Mucosa of descending colon (tissue), 3 donors: ENCODE results near the gene CNDP2. TPM values are rescaled to one million over a fixed set of nuclear protein-coding genes. Genes with fewer than 3 reads are reported as not detected.
A peak's percentile ranks its signal among the peaks of the same experiment; 100 is the strongest.
"Not testable (repeated sequence)": the region's sequence is repeated elsewhere in the genome, so short reads cannot be mapped to it uniquely, and the experiment has no call there.

Experiments
- ATAC-seq: fragments of 200-7000 bp; cut with Tn5 transposase; one replicate; pipeline ENCODE4 v1.9.1; 2020; ENCODE audit warnings: mild to moderate bottlenecking, moderate library complexity
- DNase-seq, 3 donors: peaks; one replicate each; pipeline ENCODE4 v3.0.0-alpha.2; 2020
- H3K36me3 ChIP-seq: fragments of 200-600 bp; one replicate; pipeline ENCODE4 v1.8.0; 2021; ENCODE audit warnings: low read depth, mild to moderate bottlenecking
- H3K4me1 ChIP-seq: fragments of 200-600 bp; one replicate; pipeline ENCODE4 v1.8.0; 2021; ENCODE audit warnings: low read depth, mild to moderate bottlenecking
- H3K4me3 ChIP-seq: fragments of 200-600 bp; one replicate; pipeline ENCODE4 v1.8.0; 2021; ENCODE audit warnings: mild to moderate bottlenecking
- H3K9me3 ChIP-seq: fragments of 200-600 bp; one replicate; pipeline ENCODE4 v1.8.0; 2021; ENCODE audit warnings: mild to moderate bottlenecking
- intact Hi-C, 2 donors: fragments of 100-400 bp; cut with DNase I in 1 of 2; cut with micrococcal nuclease in 1 of 2; formaldehyde crosslinking; loops; one replicate each; pipeline versions ENCODE4 v1.11.0 to v1.11.1; 2022; cut with DNase I, micrococcal nuclease
- total RNA-seq, 3 donors: library from RNA; stranded (reverse); fragmentation: NEBNext Ultra II Directional in 2 of 3; extraction: Animal tissue kit (Norgen Biotek cat#: 25700) in 2 of 3; gene quantifications; one replicate each; pipeline versions ENCODE4 v1.2.1 to v1.2.4, GENCODE V29; 2021 to 2023
- TF ChIP-seq, protein P1 (sequence below): fragments of 200-600 bp; IDR thresholded peaks from one replicate; pipeline ENCODE4 v1.8.0; 2022; ENCODE audit warnings: antibody characterized with exemption, mild to moderate bottlenecking
- donor health status: DM: no; HTN: no; CAD: no; lungs with moderate emphysema.
- donor health status: DM: no; HTN: no; CAD: no.
- donor health status: DM: no; HTN: yes; CAD: no.

The CNDP2 gene
- total RNA-seq, 3 donors from 2014 or later: 148 to 263 (median 244) TPM

GRCh38 chr18:74562131-74562730 lies 66.1 kb downstream of the CNDP2 start:
- Histone ChIP-seq H3K4me1 (no peaks in the 10 kb centered on the region), H3K9me3 (no peaks in the 10 kb centered on the region), H3K4me3 (no peak overlapping the region), H3K36me3 (no peaks in the 10 kb centered on the region)
- ATAC-seq: no peak
- TF ChIP-seq, protein P1, sequence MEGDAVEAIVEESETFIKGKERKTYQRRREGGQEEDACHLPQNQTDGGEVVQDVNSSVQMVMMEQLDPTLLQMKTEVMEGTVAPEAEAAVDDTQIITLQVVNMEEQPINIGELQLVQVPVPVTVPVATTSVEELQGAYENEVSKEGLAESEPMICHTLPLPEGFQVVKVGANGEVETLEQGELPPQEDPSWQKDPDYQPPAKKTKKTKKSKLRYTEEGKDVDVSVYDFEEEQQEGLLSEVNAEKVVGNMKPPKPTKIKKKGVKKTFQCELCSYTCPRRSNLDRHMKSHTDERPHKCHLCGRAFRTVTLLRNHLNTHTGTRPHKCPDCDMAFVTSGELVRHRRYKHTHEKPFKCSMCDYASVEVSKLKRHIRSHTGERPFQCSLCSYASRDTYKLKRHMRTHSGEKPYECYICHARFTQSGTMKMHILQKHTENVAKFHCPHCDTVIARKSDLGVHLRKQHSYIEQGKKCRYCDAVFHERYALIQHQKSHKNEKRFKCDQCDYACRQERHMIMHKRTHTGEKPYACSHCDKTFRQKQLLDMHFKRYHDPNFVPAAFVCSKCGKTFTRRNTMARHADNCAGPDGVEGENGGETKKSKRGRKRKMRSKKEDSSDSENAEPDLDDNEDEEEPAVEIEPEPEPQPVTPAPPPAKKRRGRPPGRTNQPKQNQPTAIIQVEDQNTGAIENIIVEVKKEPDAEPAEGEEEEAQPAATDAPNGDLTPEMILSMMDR: no peak
- intact Hi-C loops: no loop called here
- no peak for DNase-seq

DNA sequence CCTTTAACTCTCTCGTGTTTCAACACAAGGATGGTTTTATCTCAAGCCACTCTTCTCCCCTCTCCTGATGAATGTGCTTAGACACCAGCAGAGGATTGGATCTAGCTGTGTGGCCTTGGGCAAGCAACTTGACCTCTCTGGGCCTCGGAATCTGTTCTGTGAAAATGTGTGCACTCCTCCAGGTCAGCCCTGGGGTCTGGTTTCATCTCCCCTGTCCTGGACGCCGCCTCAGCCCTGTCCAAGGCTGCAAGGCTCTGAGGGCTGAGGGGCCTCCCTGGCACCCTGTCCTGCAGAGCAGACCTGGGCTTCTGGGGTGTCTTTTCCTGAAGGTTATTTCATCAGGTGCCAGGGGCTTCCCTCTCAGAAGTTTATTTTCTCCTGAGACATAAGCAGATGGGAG lies 66.6 kb downstream of the CNDP2 start:
- TF ChIP-seq, protein P1: no peak
- Histone ChIP-seq H3K4me1 (no peaks in the 10 kb centered on the region), H3K36me3 (no peaks in the 10 kb centered on the region), H3K4me3 (no peak overlapping the region), H3K9me3 (no peaks in the 10 kb centered on the region)
- DNase-seq: no peak
- ATAC-seq: no peak
- intact Hi-C loops: no loop called here

GRCh38 chr18:74563999-74564398 lies 67.8 kb downstream of the CNDP2 start:
- ATAC-seq: no peak
- intact Hi-C loops: no loop called here
- Histone ChIP-seq H3K4me1 (no peaks in the 10 kb centered on the region), H3K4me3 (no peak overlapping the region), H3K36me3 (no peaks in the 10 kb centered on the region), H3K9me3 (no peaks in the 10 kb centered on the region)
- TF ChIP-seq, protein P1: no peak
- DNase-seq: no peak

DNA sequence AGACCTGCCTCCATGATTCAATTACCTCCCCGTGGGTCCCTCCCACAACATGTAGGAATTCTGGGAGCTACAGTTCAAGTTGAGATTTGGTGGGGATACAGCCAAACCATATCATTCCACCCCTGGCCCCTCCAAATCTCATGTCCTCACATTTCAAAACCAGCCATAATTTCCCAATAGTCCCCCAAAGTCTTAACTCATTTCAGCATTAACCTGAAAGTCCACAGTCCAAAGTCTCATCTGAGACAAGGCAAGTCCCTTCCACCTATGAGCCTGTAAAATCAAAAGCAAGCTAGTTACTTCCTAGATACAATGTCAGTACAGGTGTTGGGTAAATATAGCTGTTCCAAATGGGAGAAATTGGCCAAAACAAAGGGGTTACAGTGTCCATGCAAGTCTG lies 69.0 kb downstream of the CNDP2 start:
- intact Hi-C loops, ATAC-seq, H3K4me1 ChIP-seq, H3K36me3 ChIP-seq, H3K4me3 ChIP-seq, DNase-seq, H3K9me3 ChIP-seq: not testable (repeated sequence)

DNA sequence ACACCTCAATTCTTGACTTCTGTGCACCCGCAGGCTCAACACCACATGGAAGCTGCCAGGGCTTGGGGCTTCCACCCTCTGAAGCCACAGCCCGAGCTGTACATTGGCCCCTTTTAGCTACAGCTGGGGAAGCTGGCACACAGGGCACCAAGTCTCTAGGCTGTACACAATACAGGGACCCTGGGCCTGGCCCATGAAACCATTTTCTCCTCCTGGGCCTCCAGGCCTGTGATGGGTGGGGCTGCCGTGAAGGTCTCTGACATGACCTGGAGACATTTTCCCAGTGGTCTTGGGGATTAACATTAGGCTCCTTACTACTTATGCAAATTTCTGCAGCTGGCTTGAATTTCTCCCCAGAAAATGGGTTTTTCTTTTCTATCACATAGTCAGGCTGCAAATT lies 69.8 kb downstream of the CNDP2 start:
- DNase-seq, H3K9me3 ChIP-seq, H3K4me3 ChIP-seq, H3K36me3 ChIP-seq, intact Hi-C loops, ATAC-seq, H3K4me1 ChIP-seq: not testable (repeated sequence)

GRCh38 chr18:74567822-74568221 lies 71.7 kb downstream of the CNDP2 start:
- H3K4me3 ChIP-seq: no peak overlapping the region
- intact Hi-C loops: no loop called here
- H3K4me1 ChIP-seq: no peaks in the 10 kb centered on the region
- DNase-seq: no peak
- no peaks in the 10 kb centered on the region for H3K36me3 ChIP-seq
- ATAC-seq: peak; percentile 16
- H3K9me3 ChIP-seq: no peaks in the 10 kb centered on the region
- TF ChIP-seq, protein P1: no peak

GRCh38 chr18:74569401-74569800 lies 73.2 kb downstream of the CNDP2 start:
- ATAC-seq: no peak
- TF ChIP-seq, protein P1: no peak
- no peaks in the 10 kb centered on the region for H3K9me3 ChIP-seq

More at GRCh38 chr18:74569401-74569800, 73.2 kb downstream of the CNDP2 start:
- no peaks in the 10 kb centered on the region for H3K36me3 ChIP-seq
- no peak overlapping the region for H3K4me3 ChIP-seq
- intact Hi-C loops: no loop called here
- H3K4me1 ChIP-seq: no peaks in the 10 kb centered on the region
- no peak for DNase-seq
